Measurements from ENCODE around the gene LIPC. TPM values are rescaled to one million over a fixed set of nuclear protein-coding genes. Genes with fewer than 3 reads are reported as not detected.

The LIPC gene
- total and polyA plus RNA-seq, 2 of the 4 experiments (the other 2 are of a cell fraction): 0.07 TPM; not detected in 1

DNA sequence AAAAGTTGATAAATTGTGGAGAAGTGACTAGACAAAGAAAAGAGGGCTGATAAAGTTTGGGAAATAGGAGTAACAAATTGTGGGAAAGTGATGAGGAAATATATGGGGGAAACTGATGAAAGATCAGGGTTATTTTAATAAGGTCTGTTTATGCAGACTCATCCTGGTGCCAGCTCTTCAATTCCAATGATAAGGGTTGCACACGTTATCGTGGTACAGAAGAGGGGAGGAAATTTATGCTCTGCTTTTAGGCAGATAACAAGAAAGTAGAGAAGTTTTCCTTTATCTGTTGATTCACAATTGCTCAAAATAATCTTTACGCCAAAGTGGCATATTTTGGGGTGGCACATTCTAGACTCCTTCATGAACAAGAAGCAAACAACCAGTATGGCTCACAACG is 32.1 kb upstream of the LIPC start:
- H3K4me3 ChIP-seq (ENCODE audit: insufficient read depth, low read depth, low read length): no peak overlapping the region
- H2AFZ ChIP-seq (replicated peaks; ENCODE audit: low read length, poor library complexity): no peak overlapping the region
- no peaks in the 10 kb centered on the region for H4K20me1 ChIP-seq (ENCODE audit: insufficient read depth, low read length)
- no peak for TF ChIP-seq CTCF (conservative IDR thresholded peaks at IDR 0.05; ENCODE audit: low read depth, low read length)
- no peak for TF ChIP-seq NFE2L2 (IDR thresholded peaks at IDR 0.05; ENCODE audit: low read depth, low read length)
- TF ChIP-seq, protein P1, sequence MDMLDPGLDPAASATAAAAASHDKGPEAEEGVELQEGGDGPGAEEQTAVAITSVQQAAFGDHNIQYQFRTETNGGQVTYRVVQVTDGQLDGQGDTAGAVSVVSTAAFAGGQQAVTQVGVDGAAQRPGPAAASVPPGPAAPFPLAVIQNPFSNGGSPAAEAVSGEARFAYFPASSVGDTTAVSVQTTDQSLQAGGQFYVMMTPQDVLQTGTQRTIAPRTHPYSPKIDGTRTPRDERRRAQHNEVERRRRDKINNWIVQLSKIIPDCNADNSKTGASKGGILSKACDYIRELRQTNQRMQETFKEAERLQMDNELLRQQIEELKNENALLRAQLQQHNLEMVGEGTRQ (IDR thresholded peaks at IDR 0.05; ENCODE audit: low read depth, low read length): no peak
- no peak for TF ChIP-seq ELK1 (IDR thresholded peaks at IDR 0.05; ENCODE audit: borderline replicate concordance, low read depth, low read length)
- TF ChIP-seq CEBPB (IDR thresholded peaks at IDR 0.05; ENCODE audit: low read depth, low read length): no peak
- no peak for TF ChIP-seq MAZ (IDR thresholded peaks at IDR 0.05; ENCODE audit: borderline replicate concordance, low read depth, low read length)
- TF ChIP-seq MAFK (IDR thresholded peaks at IDR 0.05; ENCODE audit: low read depth, low read length): no peak
- no peak for TF ChIP-seq RCOR1 (IDR thresholded peaks at IDR 0.05; ENCODE audit: insufficient replicate concordance, low read length)
- TF ChIP-seq MXI1 (IDR thresholded peaks at IDR 0.05; ENCODE audit: borderline replicate concordance, low read depth, low read length): no peak
- no peak for TF ChIP-seq BHLHE40 (IDR thresholded peaks at IDR 0.05; ENCODE audit: low read depth, low read length)
- TF ChIP-seq FOS (IDR thresholded peaks at IDR 0.05; ENCODE audit: low read depth, low read length): no peak
- TF ChIP-seq SMC3 (IDR thresholded peaks at IDR 0.05; ENCODE audit: low read depth, low read length): no peak
- no peak for TF ChIP-seq RAD21 (IDR thresholded peaks at IDR 0.05; ENCODE audit: low read length)
- no peak for TF ChIP-seq POLR2A (IDR thresholded peaks at IDR 0.05; ENCODE audit: low read depth, low read length)
- no peak for TF ChIP-seq RFX5 (IDR thresholded peaks at IDR 0.05; ENCODE audit: low read depth, low read length)
- TF ChIP-seq CHD1 (IDR thresholded peaks at IDR 0.05; ENCODE audit: low read depth, low read length): no peak
- H4K8ac ChIP-seq (ENCODE audit: low read depth in 2 of 2, low read length in 2 of 2): no peak overlapping the region
- no peak overlapping the region for H2AK5ac ChIP-seq (ENCODE audit: low read depth, low read length)
- H3K36me3 ChIP-seq (ENCODE audit: control insufficient read depth, insufficient read depth, low read length): no peaks in the 10 kb centered on the region
- H3K27me3 ChIP-seq (ENCODE audit: control insufficient read depth, insufficient read depth, low read length): no peaks in the 10 kb centered on the region
- H3K79me1 ChIP-seq (ENCODE audit: low read depth in 1 of 2, low read length in 2 of 2): no peaks in the 10 kb centered on the region
- no CpG with 5 or more reads among the region's 4 CpGs for WGBS, 2 experiments (ENCODE audit: extremely low coverage in 2 of 2, insufficient read length in 1 of 2)
- no peak overlapping the region for H2BK120ac ChIP-seq (ENCODE audit: low read depth, low read length)
- H3K9me3 ChIP-seq (ENCODE audit: control insufficient read depth, insufficient read depth, low read length): no peaks in the 10 kb centered on the region
- no peak for ATAC-seq (ENCODE audit: low read depth)
- H3K14ac ChIP-seq (replicated peaks; ENCODE audit: low read depth, low read length): no peak overlapping the region
- no TSS peak for BruUV-seq (replicated peaks)
- H3K56ac ChIP-seq (ENCODE audit: extremely low read depth, insufficient read depth, low read length): no peak overlapping the region
- ChIA-PET CTCF (no interaction called here), POLR2A (ENCODE audit: unreplicated experiment) (no interaction called here)
- no peak overlapping the region for H3K27ac ChIP-seq (ENCODE audit: insufficient read depth, low read length)
- no peak overlapping the region for H2AK9ac ChIP-seq (replicated peaks; ENCODE audit: low read depth, low read length, poor library complexity)
- no peak overlapping the region for H2BK15ac ChIP-seq (ENCODE audit: low read depth, low read length)
- in situ Hi-C loops (cut with MboI; ENCODE audit: low sequenced_read_pairs): no loop called here
- H3K23ac ChIP-seq (ENCODE audit: low read depth, low read length): no peak overlapping the region
- no peak overlapping the region for H3K9ac ChIP-seq (ENCODE audit: low read depth, low read length)
- peaks cover 11% of the 10 kb centered on the region for H3K4me1 ChIP-seq (ENCODE audit: control insufficient read depth, insufficient read depth, low read length)
- no peak overlapping the region for H2BK5ac ChIP-seq (ENCODE audit: low read depth, low read length, poor library complexity, severe bottlenecking)
- H4K5ac ChIP-seq (ENCODE audit: low read depth, low read length): no peak overlapping the region
- H3K4ac ChIP-seq (ENCODE audit: low read depth, low read length): no peak overlapping the region
- no peak overlapping the region for H3K4me2 ChIP-seq (ENCODE audit: low read depth, low read length)
- no peak overlapping the region for H2BK20ac ChIP-seq (ENCODE audit: low read depth, low read length)
- no peak for DNase-seq
- H3K18ac ChIP-seq (ENCODE audit: low read depth, low read length): no peak overlapping the region
- H4K91ac ChIP-seq (ENCODE audit: insufficient read depth, low read depth, low read length): no peak overlapping the region
- dilution Hi-C loops (cut with HindIII; ENCODE audit: low sequenced_read_pairs, unreplicated experiment): no loop called here
- intact Hi-C loops (cut with micrococcal nuclease): no loop called here
- H3K9me1 ChIP-seq (ENCODE audit: insufficient read depth, low read length): peaks cover 7% of the 10 kb centered on the region

Measured in IMR-90 (cell line).